Psoas muscle (tissue), 8 donors: Measurements from ENCODE around the gene SMARCA2. TPM values are rescaled to one million over a fixed set of nuclear protein-coding genes. Genes with fewer than 3 reads are reported as not detected.
A peak's percentile ranks its signal among the peaks of the same experiment; 100 is the strongest.

ENCODE experiments used
- ATAC-seq, 4 donors: fragments of 200-7000 bp; cut with Tn5 transposase; one replicate each; pipeline ENCODE4 v1.9.1; 2020; ENCODE audit warnings: moderate library complexity in 3 of 4, mild to moderate bottlenecking in 2 of 4
- DNase-seq, 2 donors: peaks; one replicate each; pipeline ENCODE4 v3.0.0-alpha.2; 2020
- H3K27ac ChIP-seq: fragments of 200-600 bp; one replicate; pipeline ENCODE4 v1.8.0; 2022
- H3K27me3 ChIP-seq, 3 donors: fragments of 200-600 bp in 1 of 3; one replicate each; pipeline versions ENCODE4 v1.6.1 to v1.8.0; 2013 to 2022; ENCODE audit warnings: low read length in 2 of 3, mild to moderate bottlenecking in 2 of 3, moderate library complexity in 1 of 3; ENCODE audit not compliant: insufficient read depth in 3 of 3
- H3K36me3 ChIP-seq, 2 donors: fragments of 200-600 bp in 1 of 2; one replicate each; pipeline versions ENCODE4 v1.6.1 to v1.8.0; 2013 to 2022; ENCODE audit warnings: low read depth in 1 of 2, mild to moderate bottlenecking in 1 of 2, moderate library complexity in 1 of 2; ENCODE audit not compliant: insufficient read depth in 1 of 2
- H3K4me1 ChIP-seq: fragments of 200-600 bp; one replicate; pipeline ENCODE4 v1.8.0; 2022
- H3K4me3 ChIP-seq: fragments of 200-600 bp; one replicate; pipeline ENCODE4 v1.8.0; 2022; ENCODE audit warnings: mild to moderate bottlenecking
- H3K9me3 ChIP-seq: fragments of 200-600 bp; one replicate; pipeline ENCODE4 v1.8.0; 2022
- WGBS, 3 donors: extraction: QIAGEN DNeasy Blood & Tissue Kit; methylation state at CpG; one replicate each; pipeline versions ENCODE4 v1.1.6 to v1.1.7; 2013; 5-methylcytosine and 5-hydroxymethylcytosine counted together
- intact Hi-C, 2 donors: fragments of 100-400 bp; cut with DNase I; formaldehyde crosslinking; loops; one replicate each; pipeline versions ENCODE4 v1.11.0 to v1.14.2; 2022
- polyA plus RNA-seq, 3 donors: library from polyadenylated mRNA; stranded (reverse); fragments of 200-250 nt; gene quantifications; one replicate each; pipeline ENCODE4 v1.2.3, GENCODE V29; 2013
- total RNA-seq, 4 donors: library from RNA; stranded (reverse); fragmentation: NEBNext Ultra II Directional in 2 of 4; extraction: Animal tissue kit (Norgen Biotek cat#: 25700) in 2 of 4; gene quantifications; one replicate each; pipeline versions ENCODE4 v1.2.1 to v1.2.4, GENCODE V29; 2021 to 2023
- TF ChIP-seq, protein P1 (sequence below): fragments of 200-600 bp; IDR thresholded peaks from one replicate; pipeline ENCODE4 v1.8.0; 2022; ENCODE audit warnings: antibody characterized with exemption
- donor health status: healthy with polysubstance abuse.
- donor health status: DM: no; HTN: no; CAD: no; lungs with moderate emphysema.
- donor health status: Bipolar disorder and iron deficiency.
- donor health status: healthy.
- donor health status: DM: yes; HTN: yes; CAD: no.
- donor health status: DM: no; HTN: no; CAD: no.
- donor health status: DM: no; HTN: no; CAD: no.
- donor health status: DM: yes; HTN: yes; CAD: no.

Gene SMARCA2
- total and polyA plus RNA-seq, 7 donors, result 13.8 to 97.2 (median 64.6) TPM

DNA sequence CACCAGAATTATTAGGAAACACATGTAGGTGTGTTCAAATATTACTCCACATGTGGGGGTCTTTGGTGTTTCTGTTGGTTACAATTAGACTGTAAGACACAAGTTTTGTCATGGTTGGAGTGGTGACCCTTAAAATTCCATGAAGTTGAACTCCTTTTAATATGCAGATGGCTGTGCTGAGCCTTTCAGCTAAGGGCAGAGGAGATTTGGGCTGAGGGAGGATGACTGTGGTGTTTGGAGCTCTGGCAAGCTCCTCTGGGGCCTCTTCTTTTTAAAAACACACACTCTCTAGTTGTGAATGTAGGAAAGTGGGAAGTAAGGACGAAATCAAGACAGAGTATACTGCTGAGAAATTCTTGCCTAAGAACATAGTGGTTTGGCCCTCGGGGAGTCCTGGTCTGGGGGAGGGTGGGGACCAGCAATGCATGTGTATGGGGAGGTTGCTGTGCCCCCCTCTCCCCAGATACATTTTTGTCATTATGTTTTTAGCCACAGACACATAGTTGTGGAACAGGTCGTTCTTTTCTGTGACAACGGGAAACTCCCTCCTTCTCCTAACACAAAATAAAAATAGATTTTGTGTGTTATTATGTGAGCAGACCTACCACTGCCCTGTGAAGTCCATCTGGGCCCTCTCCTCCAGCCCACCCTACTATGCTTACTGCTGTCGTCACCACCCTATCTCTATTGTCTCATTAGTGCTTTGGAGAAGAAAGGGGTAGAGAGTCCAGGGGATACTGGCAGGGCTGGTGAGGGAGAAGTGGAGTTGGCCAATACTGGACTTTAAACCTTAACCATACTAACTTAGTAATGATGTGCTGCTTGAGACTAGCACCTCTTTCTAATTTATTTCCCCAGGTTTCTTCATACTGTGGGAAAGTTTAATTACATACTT, 10.0 kb downstream of the SMARCA2 start:
- DNase-seq (no peak), ATAC-seq (peak in 3 of 4 donors; percentile 21 to 31 (median 25))
- Histone ChIP-seq H3K27me3 (no peaks in the 10 kb centered on the region), H3K4me3 (no peak overlapping the region), H3K36me3 (no peaks in the 10 kb centered on the region), H3K4me1 (peaks cover 89% of the 10 kb centered on the region), H3K9me3 (no peaks in the 10 kb centered on the region), H3K27ac (peak overlapping the region; percentile 14)
- intact Hi-C loops, result no loop called here
- TF ChIP-seq, protein P1, sequence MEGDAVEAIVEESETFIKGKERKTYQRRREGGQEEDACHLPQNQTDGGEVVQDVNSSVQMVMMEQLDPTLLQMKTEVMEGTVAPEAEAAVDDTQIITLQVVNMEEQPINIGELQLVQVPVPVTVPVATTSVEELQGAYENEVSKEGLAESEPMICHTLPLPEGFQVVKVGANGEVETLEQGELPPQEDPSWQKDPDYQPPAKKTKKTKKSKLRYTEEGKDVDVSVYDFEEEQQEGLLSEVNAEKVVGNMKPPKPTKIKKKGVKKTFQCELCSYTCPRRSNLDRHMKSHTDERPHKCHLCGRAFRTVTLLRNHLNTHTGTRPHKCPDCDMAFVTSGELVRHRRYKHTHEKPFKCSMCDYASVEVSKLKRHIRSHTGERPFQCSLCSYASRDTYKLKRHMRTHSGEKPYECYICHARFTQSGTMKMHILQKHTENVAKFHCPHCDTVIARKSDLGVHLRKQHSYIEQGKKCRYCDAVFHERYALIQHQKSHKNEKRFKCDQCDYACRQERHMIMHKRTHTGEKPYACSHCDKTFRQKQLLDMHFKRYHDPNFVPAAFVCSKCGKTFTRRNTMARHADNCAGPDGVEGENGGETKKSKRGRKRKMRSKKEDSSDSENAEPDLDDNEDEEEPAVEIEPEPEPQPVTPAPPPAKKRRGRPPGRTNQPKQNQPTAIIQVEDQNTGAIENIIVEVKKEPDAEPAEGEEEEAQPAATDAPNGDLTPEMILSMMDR, result no peak
- WGBS, 3 donors, result 36 to 62% (median 55%) methylated on average over 5 of the region's 5 CpGs

DNA sequence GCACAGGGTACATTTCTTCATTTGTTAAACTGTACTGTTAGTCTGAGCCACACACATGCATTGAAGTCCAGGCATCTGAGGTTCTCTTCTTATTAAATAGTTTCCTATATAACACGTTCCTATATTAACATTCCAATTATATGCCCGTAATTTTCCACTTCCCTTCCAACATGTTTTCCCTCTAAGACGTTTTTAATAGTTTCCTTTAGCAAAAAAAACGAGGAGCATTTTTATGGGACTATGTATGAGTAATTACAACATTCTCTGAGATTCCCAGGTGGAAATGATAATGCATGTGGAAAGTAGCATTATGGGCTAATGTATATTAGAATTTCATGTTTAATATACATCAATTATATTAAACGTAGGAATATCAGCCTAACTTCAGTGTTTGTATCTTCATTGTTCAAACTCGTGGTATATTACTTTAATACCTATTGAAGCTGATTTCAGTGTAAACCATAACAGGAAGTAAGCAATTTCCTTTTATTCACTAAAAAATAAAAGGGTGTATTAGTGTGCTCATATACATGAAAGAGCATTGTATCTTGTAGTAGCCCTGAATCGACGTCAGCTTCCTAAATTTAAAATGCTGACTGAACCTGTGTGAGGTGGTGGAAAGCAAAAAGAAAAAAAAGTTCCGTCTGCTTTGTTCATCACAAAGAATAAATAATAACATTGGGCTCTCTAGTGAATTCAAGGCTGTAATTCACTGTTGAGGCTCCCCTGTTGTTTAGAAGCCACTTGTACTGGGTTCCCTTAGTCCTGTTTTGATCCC, 11.3 kb downstream of the SMARCA2 start:
- WGBS, 3 donors, result 61 to 66% (median 61%) methylated on average over 9 of the region's 9 CpGs
- Histone ChIP-seq H3K36me3 (no peaks in the 10 kb centered on the region), H3K4me3 (no peak overlapping the region), H3K4me1 (peaks cover 87% of the 10 kb centered on the region), H3K27me3 (no peaks in the 10 kb centered on the region), H3K27ac (peak overlapping the region; percentile 47), H3K9me3 (no peaks in the 10 kb centered on the region)
- TF ChIP-seq, protein P1, result no peak
- peak in 1 of 4 donors; percentile 36 for ATAC-seq
- intact Hi-C loops, result no loop called here
- DNase-seq, result no peak

DNA sequence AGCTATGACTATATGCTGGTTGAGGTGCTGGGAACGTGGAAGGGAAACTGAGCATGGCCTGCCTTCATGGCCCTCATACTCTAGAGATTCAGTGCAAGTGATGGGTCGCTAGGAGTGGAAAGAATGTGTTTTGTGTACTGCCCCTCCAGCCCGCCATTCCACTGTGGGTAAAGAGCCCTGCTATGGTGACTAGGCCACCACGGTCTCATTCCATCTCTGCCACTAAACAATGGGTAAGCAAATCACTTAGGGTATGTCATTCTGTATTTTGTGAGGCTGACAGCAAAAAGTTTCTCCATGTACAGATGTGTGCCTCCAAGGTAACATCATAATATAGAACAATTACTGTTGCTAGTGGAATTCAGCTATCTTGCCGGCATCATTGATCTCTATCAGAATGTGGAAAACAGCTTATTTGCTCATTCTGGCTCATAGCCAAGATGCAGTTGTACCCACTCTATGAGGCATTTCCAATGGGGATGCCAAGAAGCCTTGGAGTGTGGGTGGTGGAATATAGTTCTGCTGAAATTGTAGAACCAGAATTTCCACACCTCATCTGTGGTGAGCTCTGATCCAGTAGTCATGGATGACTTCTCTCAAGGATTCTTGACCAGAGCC, 12.5 kb downstream of the SMARCA2 start:
- 88 to 92% (median 88%) methylated on average over 5 of the region's 5 CpGs for WGBS, 3 donors
- intact Hi-C loops, result no loop called here
- TF ChIP-seq, protein P1, result no peak
- ATAC-seq (peak; percentile 40 to 47 (median 44)), DNase-seq (no peak)
- H3K4me1 ChIP-seq, result peaks cover 84% of the 10 kb centered on the region
- peaks cover 0 to 7% of the 10 kb centered on the region in 2 donors for H3K36me3 ChIP-seq
- no peaks in the 10 kb centered on the region for H3K9me3 ChIP-seq
- no peaks in the 10 kb centered on the region for H3K27me3 ChIP-seq
- peak overlapping the region; percentile 47 for H3K27ac ChIP-seq
- H3K4me3 ChIP-seq, result no peak overlapping the region

DNA sequence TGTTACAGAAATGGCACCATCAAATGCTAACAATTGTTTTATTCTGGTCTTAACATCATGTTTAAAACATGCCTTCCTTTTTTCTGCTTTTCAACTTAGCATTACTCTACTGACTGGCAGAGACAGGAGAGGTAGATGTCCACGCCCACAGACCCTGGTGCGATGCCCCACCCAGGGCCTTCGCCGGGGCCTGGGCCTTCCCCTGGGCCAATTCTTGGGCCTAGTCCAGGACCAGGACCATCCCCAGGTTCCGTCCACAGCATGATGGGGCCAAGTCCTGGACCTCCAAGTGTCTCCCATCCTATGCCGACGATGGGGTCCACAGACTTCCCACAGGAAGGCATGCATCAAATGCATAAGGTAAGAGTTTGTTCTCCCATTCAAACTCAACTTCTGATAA, 13.7 kb downstream of the SMARCA2 start:
- TF ChIP-seq, protein P1, result no peak
- intact Hi-C loops, result no loop called here
- Histone ChIP-seq H3K27me3 (no peaks in the 10 kb centered on the region), H3K4me1 (peaks cover 72% of the 10 kb centered on the region), H3K27ac (no peak overlapping the region), H3K36me3 (peaks cover 3 to 19% of the 10 kb centered on the region in 2 donors), H3K4me3 (no peak overlapping the region), H3K9me3 (no peaks in the 10 kb centered on the region)
- WGBS, 3 donors, result 73 to 82% (median 75%) methylated on average over 7 of the region's 7 CpGs
- DNase-seq (no peak), ATAC-seq (no peak)
